ENCODE results near the gene ADAMTS2. TPM values are rescaled to one million over a fixed set of nuclear protein-coding genes. Genes with fewer than 3 reads are reported as not detected.

The ADAMTS2 gene
- total and polyA plus RNA-seq, 4 donors = 12.5 to 27.1 (median 19.7) TPM

DNA sequence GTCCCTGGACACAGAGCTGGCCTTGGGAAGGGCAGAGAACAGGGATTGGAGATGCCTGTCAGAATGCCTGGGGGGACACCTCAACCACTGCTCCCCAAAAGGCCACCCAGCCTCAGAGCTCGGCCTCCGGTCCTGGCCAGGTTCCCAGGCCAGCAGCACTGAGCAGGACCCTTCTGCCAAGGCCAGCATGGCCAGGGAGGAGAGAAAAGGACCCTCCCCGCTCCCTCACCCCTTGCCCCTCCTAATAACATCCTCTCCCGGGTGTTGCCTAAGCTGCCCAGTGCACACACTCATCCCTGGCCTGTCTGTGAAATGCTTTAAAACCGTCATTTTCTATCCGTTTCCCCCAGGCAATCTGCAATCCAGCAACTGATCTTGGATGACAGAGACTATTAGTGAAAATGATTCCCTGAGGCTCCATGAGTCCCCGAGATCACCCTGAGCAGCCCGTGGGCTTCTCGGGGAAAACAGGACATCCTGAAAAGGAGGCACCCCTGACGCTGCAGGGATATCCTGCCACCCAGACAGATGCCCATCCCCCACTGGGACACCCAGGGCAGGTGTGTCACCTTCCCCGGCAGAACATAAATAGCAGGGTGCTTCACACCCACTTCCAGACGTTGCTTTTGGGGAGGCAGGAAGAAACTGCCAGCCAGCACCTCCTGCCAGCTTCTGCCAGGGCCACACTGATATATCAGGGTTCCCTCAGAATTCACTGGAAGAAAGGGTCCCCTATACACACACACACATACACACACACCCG, 75.3 kb downstream of the ADAMTS2 start:
- Histone ChIP-seq H3K27me3 (ENCODE audit: control insufficient read depth, insufficient read depth, low read length) (no peaks in the 10 kb centered on the region), H3K4me3 (ENCODE audit: low read depth, low read length) (no peak overlapping the region), H3K27ac (ENCODE audit: low read depth, low read length) (peak overlapping the region; percentile 42), H3K36me3 (ENCODE audit: control insufficient read depth, insufficient read depth, low read length) (peaks cover 21% of the 10 kb centered on the region), H3K9me3 (ENCODE audit: control insufficient read depth, insufficient read depth, low read length) (no peaks in the 10 kb centered on the region), H3K4me1 (ENCODE audit: control insufficient read depth, insufficient read depth, low read length) (peaks cover 71% of the 10 kb centered on the region)
- DNase-seq (ENCODE audit: low read depth in 4 of 6, low spot score in 6 of 6) = peak in 1 of 6 donors; percentile 52
- WGBS (ENCODE audit: insufficient coverage) = 77% methylated on average over 9 of the region's 13 CpGs

- Histone ChIP-seq H3K27ac (ENCODE audit: low read depth, low read length) (no peak overlapping the region), H3K36me3 (ENCODE audit: control insufficient read depth, insufficient read depth, low read length) (peaks cover 21% of the 10 kb centered on the region), H3K27me3 (ENCODE audit: control insufficient read depth, insufficient read depth, low read length) (no peaks in the 10 kb centered on the region), H3K4me1 (ENCODE audit: control insufficient read depth, insufficient read depth, low read length) (peaks cover 73% of the 10 kb centered on the region), H3K4me3 (ENCODE audit: low read depth, low read length) (no peak overlapping the region), H3K9me3 (ENCODE audit: control insufficient read depth, insufficient read depth, low read length) (no peaks in the 10 kb centered on the region)
- WGBS (ENCODE audit: insufficient coverage) = 83% methylated on average over 7 of the region's 12 CpGs
- DNase-seq (ENCODE audit: low read depth in 4 of 6, low spot score in 6 of 6) = no peak
These were observed 76.1 kb downstream of the ADAMTS2 start for GRCh38 chr5:179268966-179269693.

GRCh38 chr5:179268399-179268952, 76.8 kb downstream of the ADAMTS2 start:
- no peak overlapping the region for H3K4me3 ChIP-seq (ENCODE audit: low read depth, low read length)
- WGBS (ENCODE audit: insufficient coverage) = 83% methylated on average over 16 of the region's 16 CpGs
- peaks cover 21% of the 10 kb centered on the region for H3K36me3 ChIP-seq (ENCODE audit: control insufficient read depth, insufficient read depth, low read length)
- no peak overlapping the region for H3K27ac ChIP-seq (ENCODE audit: low read depth, low read length)
- H3K27me3 ChIP-seq (ENCODE audit: control insufficient read depth, insufficient read depth, low read length) = no peaks in the 10 kb centered on the region
- no peak for DNase-seq (ENCODE audit: low read depth in 4 of 6, low spot score in 6 of 6)
- peaks cover 69% of the 10 kb centered on the region for H3K4me1 ChIP-seq (ENCODE audit: control insufficient read depth, insufficient read depth, low read length)
- no peaks in the 10 kb centered on the region for H3K9me3 ChIP-seq (ENCODE audit: control insufficient read depth, insufficient read depth, low read length)

GRCh38 chr5:179267671-179268083, 77.6 kb downstream of the ADAMTS2 start:
- Histone ChIP-seq H3K9me3 (ENCODE audit: control insufficient read depth, insufficient read depth, low read length) (no peaks in the 10 kb centered on the region), H3K27me3 (ENCODE audit: control insufficient read depth, insufficient read depth, low read length) (no peaks in the 10 kb centered on the region), H3K27ac (ENCODE audit: low read depth, low read length) (no peak overlapping the region), H3K36me3 (ENCODE audit: control insufficient read depth, insufficient read depth, low read length) (peaks cover 19% of the 10 kb centered on the region), H3K4me3 (ENCODE audit: low read depth, low read length) (no peak overlapping the region), H3K4me1 (ENCODE audit: control insufficient read depth, insufficient read depth, low read length) (peaks cover 67% of the 10 kb centered on the region)
- DNase-seq (ENCODE audit: low read depth in 4 of 6, low spot score in 6 of 6) = no peak
- WGBS (ENCODE audit: insufficient coverage) = 86% methylated on average over 6 of the region's 10 CpGs

DNA sequence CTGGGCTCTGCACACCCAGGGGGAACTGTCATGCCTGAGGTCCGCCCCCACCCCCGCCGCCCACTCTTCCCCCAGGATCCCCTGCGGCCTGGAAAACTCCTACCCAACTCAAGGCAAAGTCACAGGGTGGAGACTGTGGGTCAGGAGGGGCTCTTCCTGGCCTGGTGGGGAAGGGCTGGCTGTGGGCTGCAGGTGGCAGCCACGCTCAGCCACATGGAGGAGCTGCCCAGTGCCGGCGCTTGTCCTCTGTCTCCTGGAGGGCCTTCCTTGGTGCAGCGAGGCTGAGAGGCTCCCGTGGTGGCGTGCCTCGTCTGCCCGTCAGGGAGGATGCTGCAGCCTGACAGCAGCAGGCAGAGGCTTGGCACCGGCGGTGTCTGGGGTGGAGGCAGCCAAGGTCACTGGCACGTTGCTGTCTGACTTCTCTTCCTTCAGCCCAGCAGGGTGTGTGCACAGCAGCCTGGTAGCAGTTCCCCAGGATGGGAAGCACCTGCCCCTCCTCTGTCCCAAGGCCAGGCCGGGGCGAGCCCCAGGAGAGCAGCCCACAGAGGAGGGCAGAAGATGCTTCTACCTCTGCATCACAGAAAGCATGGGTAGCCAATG, 78.1 kb downstream of the ADAMTS2 start:
- Histone ChIP-seq H3K4me3 (ENCODE audit: low read depth, low read length) (no peak overlapping the region), H3K27ac (ENCODE audit: low read depth, low read length) (no peak overlapping the region), H3K36me3 (ENCODE audit: control insufficient read depth, insufficient read depth, low read length) (peaks cover 14% of the 10 kb centered on the region), H3K4me1 (ENCODE audit: control insufficient read depth, insufficient read depth, low read length) (peaks cover 62% of the 10 kb centered on the region), H3K9me3 (ENCODE audit: control insufficient read depth, insufficient read depth, low read length) (no peaks in the 10 kb centered on the region), H3K27me3 (ENCODE audit: control insufficient read depth, insufficient read depth, low read length) (no peaks in the 10 kb centered on the region)
- DNase-seq (ENCODE audit: low read depth in 4 of 6, low spot score in 6 of 6) = no peak
- 76% methylated on average over 12 of the region's 17 CpGs for WGBS (ENCODE audit: insufficient coverage)

DNA sequence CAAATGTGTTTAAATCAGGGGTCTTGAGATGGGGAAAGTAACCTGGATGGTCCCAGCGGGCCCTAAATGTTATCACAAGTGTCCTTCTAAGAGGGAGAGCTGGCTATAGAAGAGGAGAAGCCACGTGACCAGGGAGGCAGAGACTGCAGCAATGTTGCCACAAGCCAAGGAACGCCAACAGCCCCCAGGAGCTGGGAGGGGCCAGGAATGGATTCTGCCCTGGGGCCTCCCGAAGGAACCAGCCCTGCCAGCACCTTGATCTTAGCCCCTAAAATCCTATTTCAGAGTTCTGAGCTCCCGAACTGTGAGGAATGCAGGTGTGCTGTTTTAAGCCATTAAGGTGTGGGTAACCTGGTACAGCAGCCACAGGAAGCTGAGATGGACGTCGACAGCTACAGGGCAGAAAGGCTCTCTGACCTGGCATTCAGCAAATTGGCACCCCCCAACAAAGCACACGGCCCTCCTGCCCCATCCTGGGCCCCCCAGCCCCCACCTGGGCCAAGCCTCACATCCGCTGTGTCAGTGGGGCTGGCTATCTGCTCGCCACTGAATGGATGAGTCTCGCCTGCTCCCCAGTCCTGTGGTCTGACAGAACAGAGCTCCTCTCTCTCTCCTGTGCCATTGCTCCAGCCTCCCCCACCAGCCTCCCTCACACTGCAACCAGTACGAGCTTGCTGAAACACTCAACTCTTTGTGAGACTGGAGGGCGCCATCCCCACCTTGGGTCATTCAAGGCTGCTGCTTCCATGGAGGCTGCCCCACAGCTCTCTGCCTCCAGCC, 78.8 kb downstream of the ADAMTS2 start:
- H3K27ac ChIP-seq (ENCODE audit: low read depth, low read length) = peak overlapping the region; percentile 40
- no peak for DNase-seq (ENCODE audit: low read depth in 4 of 6, low spot score in 6 of 6)
- peaks cover 14% of the 10 kb centered on the region for H3K36me3 ChIP-seq (ENCODE audit: control insufficient read depth, insufficient read depth, low read length)
- H3K27me3 ChIP-seq (ENCODE audit: control insufficient read depth, insufficient read depth, low read length) = no peaks in the 10 kb centered on the region
- no peak overlapping the region for H3K4me3 ChIP-seq (ENCODE audit: low read depth, low read length)
- WGBS (ENCODE audit: insufficient coverage) = 98% methylated on average over 10 of the region's 13 CpGs
- no peaks in the 10 kb centered on the region for H3K9me3 ChIP-seq (ENCODE audit: control insufficient read depth, insufficient read depth, low read length)
- H3K4me1 ChIP-seq (ENCODE audit: control insufficient read depth, insufficient read depth, low read length) = peaks cover 61% of the 10 kb centered on the region

- Histone ChIP-seq H3K27ac (ENCODE audit: low read depth, low read length) (peak overlapping the region; percentile 40), H3K9me3 (ENCODE audit: control insufficient read depth, insufficient read depth, low read length) (no peaks in the 10 kb centered on the region), H3K4me1 (ENCODE audit: control insufficient read depth, insufficient read depth, low read length) (peaks cover 61% of the 10 kb centered on the region), H3K36me3 (ENCODE audit: control insufficient read depth, insufficient read depth, low read length) (peaks cover 10% of the 10 kb centered on the region), H3K4me3 (ENCODE audit: low read depth, low read length) (no peak overlapping the region), H3K27me3 (ENCODE audit: control insufficient read depth, insufficient read depth, low read length) (no peaks in the 10 kb centered on the region)
- peak in 4 of 6 donors; percentile 33 to 82 (median 54) for DNase-seq (ENCODE audit: low read depth in 4 of 6, low spot score in 6 of 6)
- WGBS (ENCODE audit: insufficient coverage) = 12% methylated on average over 32 of the region's 35 CpGs
These were observed 79.6 kb downstream of the ADAMTS2 start for GRCh38 chr5:179265514-179266290.

GRCh38 chr5:179264783-179265513, 80.3 kb downstream of the ADAMTS2 start:
- 53% methylated on average over 23 of the region's 24 CpGs for WGBS (ENCODE audit: insufficient coverage)
- Histone ChIP-seq H3K27ac (ENCODE audit: low read depth, low read length) (peak overlapping the region; percentile 40), H3K36me3 (ENCODE audit: control insufficient read depth, insufficient read depth, low read length) (peaks cover 10% of the 10 kb centered on the region), H3K4me3 (ENCODE audit: low read depth, low read length) (no peak overlapping the region), H3K4me1 (ENCODE audit: control insufficient read depth, insufficient read depth, low read length) (peaks cover 61% of the 10 kb centered on the region), H3K9me3 (ENCODE audit: control insufficient read depth, insufficient read depth, low read length) (no peaks in the 10 kb centered on the region), H3K27me3 (ENCODE audit: control insufficient read depth, insufficient read depth, low read length) (no peaks in the 10 kb centered on the region)
- peak in 1 of 6 donors; percentile 58 for DNase-seq (ENCODE audit: low read depth in 4 of 6, low spot score in 6 of 6)

Measured in spinal cord (tissue), 10 donors.